Measurements from ENCODE around the gene KLRC4.
A peak's percentile ranks its signal among the peaks of the same experiment; 100 is the strongest.
"Not testable (repeated sequence)": the region's sequence is repeated elsewhere in the genome, so short reads cannot be mapped to it uniquely, and the experiment has no call there.

The KLRC4 gene

GRCh38 chr12:10368206-10369171, 41.1 kb downstream of the KLRC4 start:
- DNase-seq (ENCODE audit: low spot score): no peak

- not testable (repeated sequence) for DNase-seq (ENCODE audit: low spot score)
Observed at GRCh38 chr12:10367714-10368113, 41.8 kb downstream of the KLRC4 start.

GRCh38 chr12:10366875-10367274, 42.7 kb downstream of the KLRC4 start:
- peak; percentile 69 for DNase-seq (ENCODE audit: low spot score)

GRCh38 chr12:10365696-10366405, 43.7 kb downstream of the KLRC4 start:
- DNase-seq (ENCODE audit: low spot score): peak; percentile 22

GRCh38 chr12:10364815-10365622, 44.5 kb downstream of the KLRC4 start:
- peak; percentile 95 for DNase-seq (ENCODE audit: low spot score)

- peak; percentile 57 for DNase-seq (ENCODE audit: low spot score)
Observed at GRCh38 chr12:10363914-10364814, 45.4 kb downstream of the KLRC4 start.

- DNase-seq (ENCODE audit: low spot score): no peak
Observed at GRCh38 chr12:10363658-10363913, 46.0 kb downstream of the KLRC4 start.

GRCh38 chr12:10362828-10363657, 46.5 kb downstream of the KLRC4 start:
- no peak for DNase-seq (ENCODE audit: low spot score)

GRCh38 chr12:10362325-10362724, 47.2 kb downstream of the KLRC4 start:
- no peak for DNase-seq (ENCODE audit: low spot score)

- no peak for DNase-seq (ENCODE audit: low spot score)
Observed at GRCh38 chr12:10361622-10362021, 47.9 kb downstream of the KLRC4 start.

GRCh38 chr12:10361084-10361483, 48.5 kb downstream of the KLRC4 start:
- DNase-seq (ENCODE audit: low spot score): no peak

GRCh38 chr12:10358969-10359368, 50.6 kb downstream of the KLRC4 start:
- DNase-seq (ENCODE audit: low spot score): no peak

GRCh38 chr12:10358131-10358530, 51.4 kb downstream of the KLRC4 start:
- no peak for DNase-seq (ENCODE audit: low spot score)
